HG02840 (cell line): ENCODE data around the gene MACF1.
"Not testable (repeated sequence)": the region's sequence is repeated elsewhere in the genome, so short reads cannot be mapped to it uniquely, and the experiment has no call there.

Source experiments
- ATAC-seq: cut with Tn5 transposase; IDR thresholded peaks from one replicate; pipeline ENCODE4 v1.9.1; 2021; ENCODE audit warnings: mild to moderate bottlenecking, moderate library complexity, moderate number of reproducible peaks; ENCODE audit not compliant: unreplicated experiment, low FRiP score

The MACF1 gene

GRCh38 chr1:39204441-39205081 lies at the start of gene MACF1:
TSS of gene MACF1 (plus strand) at chr1:39204695. CDS start at chr1:39205023, 328 bp downstream.
- no peak for ATAC-seq

- no peak for ATAC-seq
Observed at GRCh38 chr1:39157304-39157703, 47.2 kb upstream of the MACF1 start.

GRCh38 chr1:39158327-39159086 lies 46.0 kb upstream of the MACF1 start:
- ATAC-seq: no peak

- no peak for ATAC-seq
Observed at GRCh38 chr1:39159224-39160036, 45.1 kb upstream of the MACF1 start.

GRCh38 chr1:39160703-39161102 lies 43.8 kb upstream of the MACF1 start:
- ATAC-seq: no peak

GRCh38 chr1:39161811-39162210 lies 42.7 kb upstream of the MACF1 start:
- not testable (repeated sequence) for ATAC-seq

GRCh38 chr1:39163469-39163868 lies 41.0 kb upstream of the MACF1 start:
- ATAC-seq: no peak

- ATAC-seq: no peak
Observed at GRCh38 chr1:39164256-39164655, 40.2 kb upstream of the MACF1 start.

- ATAC-seq: no peak
Observed at GRCh38 chr1:39165049-39165448, 39.4 kb upstream of the MACF1 start.

- no peak for ATAC-seq
Observed at GRCh38 chr1:39165488-39165887, 39.0 kb upstream of the MACF1 start.

- ATAC-seq: no peak
Observed at GRCh38 chr1:39167632-39168209, 36.8 kb upstream of the MACF1 start.

- ATAC-seq: no peak
Observed at GRCh38 chr1:39168301-39169080, 36.0 kb upstream of the MACF1 start.

GRCh38 chr1:39170731-39171667 lies 33.5 kb upstream of the MACF1 start:
- ATAC-seq: no peak

GRCh38 chr1:39173119-39173994 lies 31.1 kb upstream of the MACF1 start:
- no peak for ATAC-seq

- ATAC-seq: no peak
Observed at GRCh38 chr1:39173995-39174380, 30.5 kb upstream of the MACF1 start.

- ATAC-seq: no peak
Observed at GRCh38 chr1:39174390-39175081, 30.0 kb upstream of the MACF1 start.

GRCh38 chr1:39177706-39178105 lies 26.8 kb upstream of the MACF1 start:
- no peak for ATAC-seq
